LHCN-M2 (cell line): ENCODE measurements around the gene ABAT. TPM values are rescaled to one million over a fixed set of nuclear protein-coding genes. Genes with fewer than 3 reads are reported as not detected.
"Not testable (repeated sequence)": the region's sequence is repeated elsewhere in the genome, so short reads cannot be mapped to it uniquely, and the experiment has no call there.

Experiments
- DNase-seq: peaks from one replicate; pipeline ENCODE4 v3.0.0-alpha.2; 2012; ENCODE audit warnings: low read depth
- total RNA-seq: library from RNA; depleted of rRNA; stranded (reverse); fragments of >200 nt; gene quantifications from 2 replicates; pipeline ENCODE4 v1.2.3, GENCODE V29; 2014

The ABAT gene
- total RNA-seq, 1 experiment from 2014 or later: 0.29 TPM

DNA sequence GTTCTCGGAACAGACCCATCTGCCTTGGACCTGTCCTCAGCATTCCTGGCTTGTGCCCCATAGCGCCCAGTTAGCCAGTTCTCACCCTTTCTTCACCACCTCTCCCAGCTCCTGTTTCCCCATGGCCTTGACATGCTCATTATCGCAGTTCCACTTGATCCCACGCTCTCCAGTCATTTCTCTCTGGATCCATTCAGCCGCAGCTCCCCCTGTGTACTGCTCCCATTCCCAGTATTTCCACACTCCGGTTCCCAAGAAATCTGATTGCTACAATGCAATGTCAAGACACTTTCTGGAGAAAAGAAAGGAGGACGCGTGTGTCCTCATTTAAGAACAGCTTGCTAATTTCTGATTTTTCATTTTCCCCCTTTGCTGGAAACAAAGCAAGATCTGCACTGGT lies 67.7 kb downstream of the ABAT start:
- no peak for DNase-seq

DNA sequence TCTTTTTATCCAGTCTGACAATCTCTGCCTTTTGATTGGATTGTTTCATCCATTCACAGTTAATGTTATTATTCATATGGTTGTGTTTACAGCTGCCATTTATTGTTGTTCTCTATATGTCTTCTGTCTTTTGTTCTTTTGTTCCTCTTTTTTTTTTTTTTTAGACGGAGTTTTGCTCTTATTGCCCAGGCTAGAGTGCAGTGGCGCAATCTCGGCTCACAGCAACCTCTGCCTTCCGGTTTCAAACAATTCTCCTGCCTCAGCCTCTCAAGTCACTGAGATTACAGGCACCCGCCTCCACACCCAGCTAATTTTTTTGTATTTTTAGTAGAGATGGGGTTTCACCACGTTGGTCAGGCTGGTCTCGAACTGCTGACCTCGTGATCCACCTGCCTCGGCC lies 74.5 kb downstream of the ABAT start:
- DNase-seq: not testable (repeated sequence)

DNA sequence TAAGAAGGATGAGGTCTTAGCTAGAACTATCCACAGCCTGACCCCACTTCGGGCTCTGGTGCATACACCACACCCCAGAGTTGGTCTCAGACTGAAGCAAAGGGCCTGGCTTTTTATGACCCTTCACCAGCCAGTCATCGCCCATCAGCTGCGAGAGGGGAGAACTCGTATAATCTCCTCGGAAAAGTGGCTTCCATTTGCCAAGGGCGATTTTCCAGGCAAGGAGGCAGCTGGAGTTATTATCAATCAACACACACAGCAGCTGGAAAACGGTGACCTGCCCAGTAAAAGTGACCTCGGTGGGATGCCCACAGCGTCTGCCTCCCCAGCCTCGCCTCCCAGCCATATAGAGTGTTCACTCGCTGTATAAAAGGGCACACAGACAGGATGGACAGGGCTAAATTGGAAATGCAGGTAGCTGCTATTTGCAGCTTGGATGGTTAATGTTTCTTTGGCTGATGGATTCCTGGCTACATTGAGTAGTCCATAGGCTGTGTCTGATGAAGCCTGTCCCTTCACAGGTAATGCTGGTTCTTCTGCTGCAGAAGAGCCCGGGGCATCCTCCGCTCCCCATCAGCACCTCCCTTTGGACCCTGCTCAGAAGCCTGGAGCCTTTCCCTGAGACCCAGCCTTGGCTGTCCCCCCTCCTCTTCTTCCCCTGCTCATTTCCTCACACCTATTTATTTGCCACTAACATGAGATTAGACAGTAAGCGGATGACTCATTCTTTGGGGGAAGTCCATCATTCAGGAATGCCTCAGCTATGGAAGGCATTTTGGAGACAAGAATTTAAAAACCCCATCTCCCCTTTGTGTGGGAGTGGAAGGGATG lies 77.3 kb downstream of the ABAT start:
- peak; percentile 55 for DNase-seq

DNA sequence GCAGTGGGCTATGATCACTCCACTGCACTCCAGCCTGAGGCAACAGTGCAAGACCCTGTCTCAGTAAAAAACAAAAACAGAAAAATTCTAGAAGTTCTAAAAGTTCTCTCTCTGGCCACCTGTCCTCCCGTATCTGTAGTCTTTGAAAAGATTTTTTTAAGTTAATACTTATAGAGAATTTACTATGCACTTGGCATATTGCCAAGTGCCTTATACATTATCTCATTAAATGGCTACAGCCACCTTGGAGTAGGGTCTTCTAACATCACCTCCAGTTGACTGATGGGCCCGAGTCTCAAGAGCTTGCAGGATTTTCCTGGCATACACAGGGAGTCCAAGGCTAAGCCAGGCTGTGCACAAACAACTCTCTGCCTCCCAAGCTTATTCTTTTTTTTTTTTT lies 78.3 kb downstream of the ABAT start:
- DNase-seq: no peak

DNA sequence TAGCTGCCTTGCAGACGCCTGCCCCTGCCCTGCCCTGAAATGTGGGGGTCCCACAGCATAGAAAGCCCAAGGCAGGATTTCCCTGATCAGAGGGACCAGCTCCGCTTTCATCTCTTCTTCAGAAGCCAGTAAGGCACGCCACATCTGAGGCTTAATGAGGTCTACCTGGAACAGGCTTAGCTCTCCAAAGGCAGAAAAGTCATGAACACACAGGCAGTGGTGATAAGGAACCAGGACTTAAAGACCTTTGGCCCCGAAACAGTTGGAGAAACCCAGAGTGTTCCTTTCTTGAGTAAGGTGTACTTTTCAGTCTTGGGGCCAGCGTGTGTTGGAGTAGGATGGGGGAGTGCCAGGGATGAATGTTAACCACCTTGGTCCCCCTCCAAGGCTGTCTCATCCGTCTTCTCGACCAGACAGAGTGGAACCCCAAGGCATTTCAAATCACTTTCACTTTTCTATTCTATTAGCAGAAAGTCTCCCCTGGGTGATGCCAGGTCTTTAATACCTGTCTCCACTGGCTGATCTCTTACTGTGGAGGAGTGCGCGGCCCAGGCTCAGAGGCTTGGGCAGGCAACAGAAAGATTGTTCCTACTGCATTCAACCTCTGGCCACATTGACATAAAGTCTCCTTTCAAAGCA lies 79.1 kb downstream of the ABAT start:
- no peak for DNase-seq

DNA sequence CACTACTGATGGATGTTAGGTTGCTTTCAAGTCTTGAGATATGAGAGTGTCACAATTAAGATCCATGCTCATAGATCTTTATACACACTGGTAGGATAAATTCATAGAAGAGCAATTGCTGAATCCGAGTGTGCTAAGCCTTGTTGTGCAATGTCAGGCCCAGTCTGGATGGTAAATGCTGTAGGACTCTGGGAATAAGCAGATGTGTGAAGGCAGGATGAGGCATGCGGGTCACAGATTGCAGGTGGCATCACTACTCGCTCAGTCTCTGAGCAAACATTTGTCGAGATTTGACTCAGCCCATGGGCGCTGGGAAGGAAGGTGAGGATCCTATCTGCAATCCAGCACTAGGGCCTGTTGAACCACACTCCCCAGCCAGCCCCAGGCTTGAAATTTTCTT lies 82.3 kb downstream of the ABAT start:
- DNase-seq: no peak

DNA sequence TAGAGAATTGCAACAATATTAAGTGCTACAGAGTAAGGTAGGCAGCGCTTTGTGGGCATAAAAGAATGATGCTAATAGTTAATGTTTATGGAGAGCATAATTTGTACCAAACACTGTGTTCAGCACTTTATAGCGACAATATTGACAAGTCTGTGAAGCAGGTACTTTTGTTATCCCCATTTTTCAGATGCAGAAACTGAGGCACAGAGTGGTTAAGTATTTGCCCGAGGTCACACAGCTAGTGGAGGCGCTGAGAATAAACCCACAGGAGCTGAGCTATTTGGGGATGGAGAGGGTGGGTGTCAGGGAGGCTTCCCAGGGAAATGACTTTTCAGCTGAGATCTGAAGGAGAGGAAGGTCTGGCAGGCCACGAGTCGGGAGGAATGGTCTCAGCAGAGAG lies 83.6 kb downstream of the ABAT start:
- no peak for DNase-seq

DNA sequence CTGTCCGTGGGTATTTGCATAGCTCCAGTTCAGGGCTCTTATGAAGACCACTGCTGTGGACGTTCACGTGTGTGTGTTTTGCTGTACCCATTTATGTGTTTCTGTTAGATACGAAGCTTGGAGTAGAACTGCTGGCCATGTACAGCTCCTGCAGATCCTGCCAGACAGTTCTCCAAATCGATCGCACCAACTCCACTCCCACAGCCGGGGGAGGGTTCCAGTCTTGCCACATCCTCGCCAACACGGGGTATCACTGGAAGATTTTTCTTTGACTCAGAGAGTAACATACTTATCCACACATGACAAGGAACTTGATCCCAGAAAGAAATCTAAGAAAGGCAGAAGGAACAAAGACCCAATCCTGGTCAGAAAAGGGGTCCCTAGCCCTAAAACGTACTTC lies 85.6 kb downstream of the ABAT start:
- DNase-seq: no peak

DNA sequence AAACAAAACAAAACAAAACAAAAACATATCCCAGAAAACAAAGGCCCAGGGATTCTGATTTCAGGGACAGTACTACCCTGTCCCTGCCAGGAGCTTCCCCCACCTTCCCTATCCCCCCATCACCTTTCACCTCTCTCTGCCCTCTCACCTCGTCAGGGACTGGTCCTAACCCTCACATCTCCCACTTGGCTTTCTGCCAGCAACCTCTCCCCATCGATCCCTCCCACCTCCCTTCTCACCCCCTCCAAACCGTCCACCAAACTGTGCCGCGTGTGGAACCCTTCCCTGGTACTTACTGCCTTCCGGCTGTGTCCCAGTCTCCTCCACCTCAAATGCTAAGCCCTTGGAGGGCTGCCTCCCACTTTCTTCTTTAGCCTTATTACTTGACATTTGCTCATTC lies 86.7 kb downstream of the ABAT start:
- no peak for DNase-seq

DNA sequence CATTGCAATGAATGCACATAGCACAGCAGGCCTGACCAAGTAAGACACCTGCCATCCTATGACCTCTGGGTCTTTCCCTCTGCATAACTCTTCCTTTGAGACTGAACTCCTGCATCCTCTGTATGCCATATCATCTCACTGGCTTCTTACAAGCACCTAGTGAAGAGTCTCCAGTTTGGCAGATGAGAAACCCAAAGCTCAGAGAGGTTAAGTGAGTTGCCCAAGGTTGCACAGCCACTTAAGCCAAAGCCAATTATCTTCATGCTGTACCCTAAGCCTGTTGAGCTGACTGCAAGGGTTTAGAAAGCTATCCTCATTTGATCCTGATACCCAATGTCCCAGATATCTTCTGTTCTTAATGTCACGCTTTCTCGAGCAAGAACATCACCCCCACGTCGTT lies 87.8 kb downstream of the ABAT start:
- no peak for DNase-seq

DNA sequence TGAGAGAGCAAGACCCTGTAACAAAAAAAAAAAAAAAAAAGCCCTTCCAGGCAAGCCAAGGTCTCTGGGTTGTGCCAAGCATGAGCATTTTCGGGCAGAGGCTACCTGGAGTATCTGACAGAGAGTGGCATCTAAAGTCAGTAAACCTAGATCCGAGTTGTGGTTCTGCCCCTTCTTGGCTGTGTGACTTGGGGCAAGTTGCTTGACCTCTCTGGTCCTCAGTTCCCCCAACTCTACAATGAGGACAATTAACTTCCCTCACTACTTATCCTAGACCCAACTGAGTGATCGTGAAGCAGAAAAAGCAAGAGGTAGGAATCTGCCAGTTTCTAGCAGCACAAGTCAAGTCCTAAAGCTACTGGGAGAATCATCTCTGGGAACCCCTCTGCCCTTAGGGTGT lies 88.7 kb downstream of the ABAT start:
- DNase-seq: no peak

DNA sequence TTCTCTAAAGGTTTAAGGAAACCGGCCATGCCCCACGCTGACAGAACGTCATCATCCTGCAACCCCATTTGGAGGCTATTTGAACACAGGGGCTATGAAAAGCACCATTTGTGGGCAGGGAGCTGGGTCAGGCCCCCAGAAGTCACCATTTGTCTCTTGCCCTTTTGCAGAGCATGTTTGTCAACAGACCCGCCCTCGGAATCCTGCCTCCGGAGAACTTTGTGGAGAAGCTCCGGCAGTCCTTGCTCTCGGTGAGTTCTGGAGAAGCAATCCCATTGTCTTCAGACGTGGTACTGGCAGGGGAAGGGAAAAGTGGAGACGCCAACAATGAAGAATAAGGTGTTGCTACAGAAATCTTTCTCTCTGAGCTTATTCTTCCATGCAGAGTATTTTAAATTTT lies 89.5 kb downstream of the ABAT start:
- DNase-seq: no peak

DNA sequence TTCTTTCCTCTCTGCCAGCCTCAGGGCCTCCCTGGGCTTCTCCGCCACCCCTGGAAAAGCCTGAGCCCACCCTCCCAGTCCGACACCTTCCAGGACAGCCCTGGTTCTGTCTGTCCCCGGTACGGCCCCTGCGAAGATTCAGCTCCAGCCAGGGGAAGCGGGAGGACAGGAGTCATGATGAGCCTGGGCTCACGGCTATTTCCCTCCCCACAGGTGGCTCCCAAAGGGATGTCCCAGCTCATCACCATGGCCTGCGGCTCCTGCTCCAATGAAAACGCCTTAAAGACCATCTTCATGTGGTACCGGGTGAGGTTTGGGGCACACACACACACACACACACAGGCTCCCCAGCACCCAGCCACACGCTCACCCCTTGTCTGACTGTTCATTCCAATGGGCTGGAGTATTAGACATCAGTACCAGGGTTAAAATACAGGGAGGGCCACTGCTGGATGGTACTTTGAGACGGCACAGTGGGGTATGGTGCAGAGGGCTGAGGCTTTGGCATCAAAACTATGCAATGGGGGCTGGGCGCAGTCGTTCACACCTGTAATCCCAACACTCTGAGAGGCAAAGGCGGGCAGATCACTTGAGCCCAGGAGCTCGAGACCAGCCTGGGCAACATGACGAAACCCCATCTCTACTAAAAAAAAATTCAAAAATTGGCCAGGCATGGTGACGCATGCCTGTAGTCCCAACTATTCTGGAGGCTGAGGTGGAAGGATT lies 90.3 kb downstream of the ABAT start:
- no peak for DNase-seq

DNA sequence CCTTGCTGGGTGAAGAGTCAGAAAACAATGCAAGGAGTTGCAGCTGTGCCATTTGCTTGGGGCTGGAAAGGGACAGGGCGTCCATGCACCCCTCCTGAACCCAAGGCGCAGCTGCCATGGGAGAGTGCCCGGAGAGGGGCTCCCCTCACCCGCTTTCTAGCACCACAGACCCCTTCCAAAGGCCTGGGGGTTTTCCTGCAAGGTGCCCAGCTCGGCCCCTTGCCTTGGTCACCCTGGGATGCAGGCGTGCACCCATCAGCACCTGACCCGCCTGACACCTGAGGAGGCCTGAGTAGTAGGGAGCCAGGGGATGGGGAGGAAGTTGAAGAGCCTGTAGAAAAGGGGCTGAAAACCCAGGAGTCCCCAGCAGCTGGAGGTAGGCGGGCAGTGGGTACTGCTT lies 92.8 kb downstream of the ABAT start:
- no peak for DNase-seq

DNA sequence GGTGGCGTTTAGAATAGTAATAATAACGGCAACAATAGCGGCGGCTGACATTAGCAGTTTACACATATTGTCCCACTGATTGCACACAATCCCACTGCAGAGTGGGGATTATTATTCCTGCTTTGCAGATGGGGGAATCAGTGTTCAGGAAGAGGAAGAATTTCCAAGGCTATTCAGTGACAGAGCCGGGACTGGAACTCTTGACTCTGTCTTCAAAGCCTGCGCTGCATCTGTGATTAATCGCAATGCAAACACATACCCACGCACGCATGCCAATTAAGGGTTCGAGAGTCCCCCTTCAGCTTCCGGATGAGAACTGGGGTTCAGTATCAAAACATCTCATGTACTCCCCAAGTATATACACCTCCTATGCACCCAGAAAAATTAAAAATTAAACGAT lies 93.9 kb downstream of the ABAT start:
- DNase-seq: no peak

DNA sequence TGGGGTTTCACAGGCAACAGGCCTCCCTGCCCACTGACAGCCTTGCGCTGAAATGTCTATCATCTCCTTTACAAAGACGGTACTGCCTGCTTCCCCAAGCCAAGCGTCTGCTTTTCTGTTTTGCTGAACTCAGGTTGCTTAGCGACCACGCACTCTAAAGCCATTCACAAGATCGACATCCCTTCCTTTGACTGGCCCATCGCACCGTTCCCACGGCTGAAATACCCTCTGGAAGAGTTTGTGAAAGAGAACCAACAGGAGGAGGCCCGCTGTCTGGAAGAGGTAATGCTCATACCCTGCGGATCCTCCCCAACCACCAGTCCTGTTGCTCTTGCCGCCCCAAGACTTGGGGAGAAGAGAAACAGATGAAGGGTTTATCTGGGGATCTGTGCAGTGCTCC lies 94.3 kb downstream of the ABAT start:
- no peak for DNase-seq

DNA sequence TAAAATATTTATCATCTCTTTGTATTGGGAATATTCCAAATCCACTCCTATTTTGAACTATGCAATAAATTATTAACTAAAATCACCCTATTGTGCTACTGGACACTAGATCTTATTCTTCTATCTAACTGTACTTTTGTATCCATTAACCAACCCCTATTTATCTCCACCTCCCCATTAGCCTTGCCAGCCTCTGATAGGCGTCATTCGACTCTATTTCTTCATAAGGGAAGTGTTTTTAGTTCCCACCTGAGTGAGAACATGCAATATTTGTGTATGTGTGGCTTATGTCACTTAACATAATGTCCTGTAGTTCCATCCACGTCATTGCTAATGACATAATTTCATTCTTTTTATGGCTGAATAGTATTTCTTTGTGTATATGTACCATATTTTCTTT lies 99.1 kb downstream of the ABAT start:
- no peak for DNase-seq

DNA sequence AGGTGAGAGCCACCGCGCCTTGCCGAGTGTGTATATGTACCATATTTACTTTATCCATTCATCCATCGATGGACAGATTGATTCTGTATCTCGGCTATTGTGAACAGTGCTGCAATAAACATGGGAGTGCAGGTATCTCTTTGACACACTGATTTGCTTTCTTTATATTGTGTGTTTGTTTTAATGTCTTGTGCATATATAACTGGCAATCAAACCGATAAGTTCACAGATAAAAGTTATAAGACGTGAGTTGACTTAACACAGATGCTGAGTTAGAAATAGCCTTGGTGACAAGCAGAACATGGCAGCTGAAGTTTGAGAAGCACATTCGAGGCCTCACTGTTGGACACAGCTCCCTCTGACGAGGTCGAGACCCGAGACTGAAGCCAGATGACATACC lies 99.8 kb downstream of the ABAT start:
- no peak for DNase-seq

DNA sequence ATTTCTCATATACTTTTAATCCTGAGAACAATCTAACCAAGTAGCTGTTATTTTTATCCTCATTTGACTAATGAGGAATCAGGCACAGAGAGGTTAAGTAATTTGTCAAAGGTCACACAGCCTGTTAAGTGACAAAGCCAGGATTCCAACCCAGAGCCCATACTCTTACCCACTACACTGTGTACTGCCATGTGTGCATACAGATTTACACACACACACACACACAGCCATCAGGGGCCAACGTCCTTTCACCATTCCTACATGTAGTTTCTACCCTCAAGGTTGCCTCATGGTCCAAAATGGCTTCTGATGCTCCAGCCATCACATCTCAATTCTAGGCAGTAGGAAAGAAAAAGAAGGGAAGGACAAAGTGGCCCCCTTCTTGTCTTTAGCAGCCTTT lies 100.9 kb downstream of the ABAT start:
- no peak for DNase-seq

DNA sequence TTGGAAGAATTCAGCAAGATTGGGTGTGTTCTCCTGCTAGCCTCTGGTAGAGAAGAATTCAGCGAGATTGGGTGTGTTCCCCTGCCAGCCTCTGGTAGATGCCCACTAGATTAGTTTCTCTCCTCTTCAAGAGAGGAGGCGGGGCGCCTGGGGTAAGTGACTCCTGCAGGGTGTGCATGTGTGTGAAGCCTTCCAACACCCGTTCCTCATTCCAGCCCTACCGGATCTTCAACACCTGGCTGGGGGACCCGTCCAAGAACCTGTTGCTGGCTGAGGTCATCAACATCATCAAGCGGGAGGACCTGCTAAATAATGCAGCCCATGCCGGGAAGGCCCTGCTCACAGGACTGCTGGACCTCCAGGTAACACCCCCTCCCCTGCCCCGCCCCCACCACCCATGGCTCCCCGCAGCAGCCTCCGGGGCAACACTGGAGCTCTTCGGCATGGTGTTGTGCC lies 101.7 kb downstream of the ABAT start:
- no peak for DNase-seq

DNA sequence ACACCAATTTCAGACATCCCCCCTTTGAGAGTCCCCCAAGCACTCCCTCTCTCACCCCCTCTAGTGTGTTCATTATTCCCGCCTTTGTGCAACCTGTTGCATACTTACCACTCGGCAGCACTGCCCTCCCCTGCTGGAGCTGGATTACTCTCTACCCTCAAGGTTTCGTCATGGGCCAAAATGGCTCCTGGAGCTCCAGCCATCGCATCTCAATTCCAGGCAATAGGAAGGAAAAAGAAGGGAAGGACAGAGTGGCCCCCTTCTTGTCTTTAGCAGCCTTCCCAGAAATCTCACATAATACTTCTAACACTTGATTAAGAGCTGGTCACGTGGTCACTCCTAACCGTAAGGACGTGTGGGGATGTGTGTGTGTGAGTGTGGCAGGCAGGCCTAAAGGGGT lies 102.8 kb downstream of the ABAT start:
- DNase-seq: no peak

DNA sequence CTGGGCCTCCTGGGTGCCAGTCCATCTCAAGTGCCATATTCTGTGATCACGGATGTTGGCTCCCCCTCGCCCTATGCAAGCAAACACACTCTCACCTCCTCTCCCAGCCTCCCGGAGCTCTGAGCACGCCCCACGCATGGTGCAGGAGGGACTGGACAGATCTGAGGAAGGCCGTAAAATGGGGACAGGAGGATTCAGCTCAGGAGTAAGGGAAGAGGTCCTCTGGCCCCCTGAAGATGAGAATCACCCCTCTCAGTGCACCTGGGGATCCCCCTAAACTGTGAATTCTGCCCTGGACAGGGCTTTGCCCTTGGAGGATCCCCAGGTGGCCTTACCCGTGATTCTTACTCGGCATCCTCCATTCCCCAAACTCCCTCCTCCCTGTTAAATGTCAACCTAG lies 107.4 kb downstream of the ABAT start:
- DNase-seq: no peak

DNA sequence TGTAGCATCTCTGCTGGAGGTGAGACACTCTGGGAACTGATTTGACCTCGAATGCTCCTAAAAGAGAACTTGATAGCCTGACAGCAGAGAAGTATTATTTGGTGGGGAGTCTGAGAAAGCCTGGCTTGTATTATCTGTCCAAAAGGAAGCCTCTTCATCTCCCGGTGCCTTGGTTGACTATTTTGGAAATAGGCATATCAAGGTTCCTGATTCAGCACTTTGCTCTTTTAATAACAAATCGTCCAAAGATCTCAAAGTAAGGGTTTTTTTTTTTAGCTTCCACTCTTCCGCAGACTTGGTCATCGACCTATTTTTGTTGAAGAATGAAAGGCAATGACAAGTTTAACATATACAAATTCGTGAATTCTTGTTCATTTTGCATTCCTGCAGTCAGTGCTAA lies 108.3 kb downstream of the ABAT start:
- no peak for DNase-seq
